GM12878 (cell line): ENCODE data around the gene BEST2. TPM values are rescaled to one million over a fixed set of nuclear protein-coding genes. Genes with fewer than 3 reads are reported as not detected.

Experiments used
- CBX3 ChIP-seq: fragments of 200-600 bp; sonication (generic); IDR thresholded peaks from 2 replicates; pipeline ENCODE4 v1.6.1; 2016; ENCODE audit warnings: low read depth, borderline replicate concordance
- CEBPB ChIP-seq, 2 experiments: fragments of 150-350 bp in 1 of 2; IDR thresholded peaks; 2 replicates each; pipeline ENCODE4 v1.6.1; 2012 to 2014; ENCODE audit warnings: low read depth in 2 of 2, low read length in 2 of 2, borderline replicate concordance in 1 of 2, inconsistent platforms in 1 of 2
- EGR1 ChIP-seq, 2 experiments: IDR thresholded peaks; 1 replicate in 1 of 2; 2 replicates in 1 of 2; pipeline ENCODE4 v1.6.1; 2011 to 2012; ENCODE audit warnings: low read depth in 2 of 2, low read length in 2 of 2, borderline replicate concordance in 1 of 2, mild to moderate bottlenecking in 1 of 2, moderate library complexity in 1 of 2
- EP300 ChIP-seq, 2 experiments: fragments of 150-350 bp in 1 of 2; IDR thresholded peaks; 2 replicates each; pipeline ENCODE4 v1.6.1; 2011 to 2012; ENCODE audit warnings: low read depth in 2 of 2, low read length in 2 of 2, borderline replicate concordance in 1 of 2, improper control_type of control experiment in 1 of 2, inconsistent platforms in 1 of 2; ENCODE audit not compliant: control insufficient read depth in 1 of 2
- EZH2 ChIP-seq: IDR thresholded peaks from 2 replicates; pipeline ENCODE4 v1.6.1; 2012; ENCODE audit warnings: low read depth, mild to moderate bottlenecking, control low read depth, inconsistent platforms, low read length, borderline replicate concordance; ENCODE audit not compliant: control insufficient read depth
- FOXM1 ChIP-seq: IDR thresholded peaks from 2 replicates; pipeline ENCODE4 v1.6.1; 2012; ENCODE audit warnings: low read depth, mild to moderate bottlenecking, inconsistent platforms, low read length, moderate library complexity
- KAT2A ChIP-seq: conservative IDR thresholded peaks from 2 replicates; pipeline ENCODE4 v1.6.1; 2011; ENCODE audit warnings: low read depth, low read length; ENCODE audit not compliant: control insufficient read depth
- NBN ChIP-seq: fragments of 450-650 bp; IDR thresholded peaks from 2 replicates; pipeline ENCODE4 v1.6.1; 2016
- NKRF ChIP-seq: fragments of 450-650 bp; conservative IDR thresholded peaks from 2 replicates; pipeline ENCODE4 v1.6.1; 2017; ENCODE audit warnings: mild to moderate bottlenecking, moderate library complexity
- RELB ChIP-seq: fragments of 450-650 bp; IDR thresholded peaks from 2 replicates; pipeline ENCODE4 v1.6.1; 2017; ENCODE audit warnings: low read depth, mild to moderate bottlenecking, moderate library complexity
- RFX5 ChIP-seq: IDR thresholded peaks from 2 replicates; pipeline ENCODE4 v1.6.1; 2011; ENCODE audit warnings: low read depth, low read length, improper control_type of control experiment
- SMAD1 ChIP-seq: fragments of 450-650 bp; IDR thresholded peaks from 2 replicates; pipeline ENCODE4 v1.6.1; 2018; ENCODE audit warnings: mild to moderate bottlenecking, low read depth; ENCODE audit not compliant: partially characterized antibody
- SP1 ChIP-seq: IDR thresholded peaks from one replicate; pipeline ENCODE4 v1.6.1; 2011; ENCODE audit warnings: low read depth, low read length
- SREBF1 ChIP-seq: IDR thresholded peaks from 2 replicates; pipeline ENCODE4 v1.6.1; 2012; ENCODE audit warnings: mild to moderate bottlenecking, low read length
- TCF3 ChIP-seq: IDR thresholded peaks from 2 replicates; pipeline ENCODE4 v1.6.1; 2012; ENCODE audit warnings: low read depth, mild to moderate bottlenecking, low read length, borderline replicate concordance; ENCODE audit not compliant: insufficient read depth
- TCF7 ChIP-seq: IDR thresholded peaks from 2 replicates; pipeline ENCODE4 v1.6.1; 2014; ENCODE audit warnings: antibody characterized with exemption, borderline replicate concordance
- YBX1 ChIP-seq: fragments of 450-650 bp; IDR thresholded peaks from 2 replicates; pipeline ENCODE4 v1.6.1; 2016; ENCODE audit warnings: antibody characterized with exemption
- ZNF207 ChIP-seq: fragments of 450-650 bp; IDR thresholded peaks from 2 replicates; pipeline ENCODE4 v1.6.1; 2014; ENCODE audit warnings: antibody characterized with exemption, mild to moderate bottlenecking, borderline replicate concordance
- ZNF384 ChIP-seq: IDR thresholded peaks from 2 replicates; pipeline ENCODE4 v1.6.1; 2012; ENCODE audit warnings: low read depth, mild to moderate bottlenecking, low read length, improper control_type of control experiment, borderline replicate concordance
- polyA plus RNA-seq, 11 experiments: library from polyadenylated mRNA; depleted of rRNA in 4 of 11; unstranded in 6 of 11; stranded (reverse) in 5 of 11; fragments of >200 nt; fragmentation: Nextera tagmentation in 4 of 11; fragmentation: Illumina TruSeq in 1 of 11; extraction: Ambion mirVana in 4 of 11; extraction: Trizol in 1 of 11; gene quantifications; 1 replicate in 1 of 11; 2 replicates in 10 of 11; pipeline versions ENCODE4 v1.2.1 to v1.2.3, GENCODE V29; 2011 to 2016; ENCODE audit warnings: inconsistent platforms in 2 of 11, missing spikeins in 2 of 11, low read depth in 1 of 11
- total RNA-seq, 4 experiments: library from RNA; depleted of rRNA in 3 of 4; stranded (reverse); fragments of >200 nt in 3 of 4; fragmentation: Illumina TruSeq in 1 of 4; extraction: Trizol in 1 of 4; gene quantifications; 2 replicates each; pipeline versions ENCODE4 v1.2.1 to v1.2.3, GENCODE V29; 2013 to 2021
- TF ChIP-seq, protein P1 (sequence below): fragments of 450-650 bp; IDR thresholded peaks from 2 replicates; pipeline ENCODE4 v1.6.1; 2017; ENCODE audit warnings: mild to moderate bottlenecking

The BEST2 gene
- total and polyA plus RNA-seq, 10 of the 15 experiments (the other 5 are each of a cell fraction or from before 2014, with no cell fraction given): not detected

DNA sequence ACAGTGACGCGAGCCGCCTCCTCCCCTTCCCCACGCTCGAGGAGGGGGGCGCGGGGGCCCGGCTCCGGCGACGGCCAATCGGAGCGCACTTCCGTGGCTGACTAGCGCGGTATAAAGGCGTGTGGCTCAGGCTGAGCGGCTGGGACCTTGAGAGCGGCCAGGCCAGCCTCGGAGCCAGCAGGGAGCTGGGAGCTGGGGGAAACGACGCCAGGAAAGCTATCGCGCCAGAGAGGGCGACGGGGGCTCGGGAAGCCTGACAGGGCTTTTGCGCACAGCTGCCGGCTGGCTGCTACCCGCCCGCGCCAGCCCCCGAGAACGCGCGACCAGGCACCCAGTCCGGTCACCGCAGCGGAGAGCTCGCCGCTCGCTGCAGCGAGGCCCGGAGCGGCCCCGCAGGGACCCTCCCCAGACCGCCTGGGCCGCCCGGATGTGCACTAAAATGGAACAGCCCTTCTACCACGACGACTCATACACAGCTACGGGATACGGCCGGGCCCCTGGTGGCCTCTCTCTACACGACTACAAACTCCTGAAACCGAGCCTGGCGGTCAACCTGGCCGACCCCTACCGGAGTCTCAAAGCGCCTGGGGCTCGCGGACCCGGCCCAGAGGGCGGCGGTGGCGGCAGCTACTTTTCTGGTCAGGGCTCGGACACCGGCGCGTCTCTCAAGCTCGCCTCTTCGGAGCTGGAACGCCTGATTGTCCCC, 39.9 kb downstream of the BEST2 start, which contains the start of gene JUNB (continued):
- 0 out of 2 replicates have a peak, but pooled peaks have one; percentile 32 for TF ChIP-seq RFX5
- TF ChIP-seq KAT2A: no peak
- TF ChIP-seq TCF3: peak; percentile 98
- TF ChIP-seq YBX1: no peak
- peak; percentile 14 to 78; a peak in 3 of 4 replicates for TF ChIP-seq EP300 (IDR thresholded peaks at IDR 0.05; ENCODE audit: borderline replicate concordance in 1 of 2, control insufficient read depth in 1 of 2, low read depth in 2 of 2, low read length in 2 of 2)
- peak; percentile 67; the same call in 1 of the 2 replicates for TF ChIP-seq RELB
- TF ChIP-seq NKRF: peak; percentile 82
- TF ChIP-seq FOXM1: no peak
- TF ChIP-seq ZNF207: peak; percentile 72; the same call in 1 of the 2 replicates
- no peak for TF ChIP-seq EZH2
- TF ChIP-seq TCF7: no peak
- TF ChIP-seq NBN: peak; percentile 93
- TF ChIP-seq SP1: peak; percentile 80
- TF ChIP-seq CBX3: no peak
- peak; percentile 97 for TF ChIP-seq SMAD1
- no peak for TF ChIP-seq SREBF1
- TF ChIP-seq CEBPB (IDR thresholded peaks at IDR 0.05; ENCODE audit: borderline replicate concordance in 1 of 2, low read depth in 2 of 2, low read length in 2 of 2): no peak; a peak in 1 of 4 replicates
- peak in 1 of 2 experiments; percentile 58; a peak in 2 of 3 replicates for TF ChIP-seq EGR1 (IDR thresholded peaks at IDR 0.05; ENCODE audit: borderline replicate concordance in 1 of 2, low read depth in 2 of 2, low read length in 2 of 2)
- TF ChIP-seq, protein P1, sequence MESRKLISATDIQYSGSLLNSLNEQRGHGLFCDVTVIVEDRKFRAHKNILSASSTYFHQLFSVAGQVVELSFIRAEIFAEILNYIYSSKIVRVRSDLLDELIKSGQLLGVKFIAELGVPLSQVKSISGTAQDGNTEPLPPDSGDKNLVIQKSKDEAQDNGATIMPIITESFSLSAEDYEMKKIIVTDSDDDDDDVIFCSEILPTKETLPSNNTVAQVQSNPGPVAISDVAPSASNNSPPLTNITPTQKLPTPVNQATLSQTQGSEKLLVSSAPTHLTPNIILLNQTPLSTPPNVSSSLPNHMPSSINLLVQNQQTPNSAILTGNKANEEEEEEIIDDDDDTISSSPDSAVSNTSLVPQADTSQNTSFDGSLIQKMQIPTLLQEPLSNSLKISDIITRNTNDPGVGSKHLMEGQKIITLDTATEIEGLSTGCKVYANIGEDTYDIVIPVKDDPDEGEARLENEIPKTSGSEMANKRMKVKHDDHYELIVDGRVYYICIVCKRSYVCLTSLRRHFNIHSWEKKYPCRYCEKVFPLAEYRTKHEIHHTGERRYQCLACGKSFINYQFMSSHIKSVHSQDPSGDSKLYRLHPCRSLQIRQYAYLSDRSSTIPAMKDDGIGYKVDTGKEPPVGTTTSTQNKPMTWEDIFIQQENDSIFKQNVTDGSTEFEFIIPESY: no peak
- peak; percentile 22; the same call in 1 of the 2 replicates for TF ChIP-seq ZNF384
